HG02973 (cell line): ENCODE data around the gene CSTPP1.

Experiments used
- ATAC-seq: cut with Tn5 transposase; IDR thresholded peaks from one replicate; pipeline ENCODE4 v1.9.1; 2021; ENCODE audit warnings: moderate library complexity; ENCODE audit not compliant: unreplicated experiment

CSTPP1 gene

DNA sequence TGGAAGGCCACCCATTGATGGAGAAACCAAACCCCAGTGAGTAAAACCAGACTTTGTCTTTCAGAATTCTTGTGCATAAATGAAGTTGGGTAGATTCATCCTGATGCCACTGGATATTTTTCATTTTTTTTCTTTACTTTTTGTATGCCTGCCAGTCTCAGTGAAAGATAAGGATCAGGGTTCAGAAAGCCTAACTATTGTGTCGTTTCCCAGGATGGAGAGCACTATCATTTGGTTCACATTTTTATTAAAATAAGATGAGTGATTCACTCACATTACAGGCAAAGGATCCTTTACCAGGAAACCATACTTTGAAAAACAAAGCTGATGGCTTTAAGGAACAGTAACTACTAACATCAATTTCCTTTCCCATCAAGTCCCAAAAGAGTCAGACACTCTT is 188.1 kb downstream of the CSTPP1 start:
- ATAC-seq, result no peak

DNA sequence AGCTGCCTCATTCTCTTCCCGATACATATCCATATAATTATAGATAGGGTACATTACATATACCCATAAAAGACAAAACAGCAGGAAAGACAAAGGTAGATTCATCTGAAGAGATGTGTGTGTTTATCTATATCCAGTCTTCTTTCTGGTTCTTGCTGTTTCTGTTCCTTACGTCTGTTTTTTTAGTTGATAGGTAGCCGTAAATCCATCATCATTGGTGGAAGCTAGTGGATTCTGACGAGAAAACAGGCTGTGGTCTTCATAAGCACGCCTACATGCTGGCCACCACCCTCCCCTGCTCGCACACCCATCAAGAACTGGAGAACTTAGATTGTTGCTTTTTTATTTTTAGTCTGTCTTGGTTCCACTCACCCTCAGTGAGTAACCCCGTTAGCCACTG is 188.5 kb downstream of the CSTPP1 start:
- ATAC-seq, result no peak

DNA sequence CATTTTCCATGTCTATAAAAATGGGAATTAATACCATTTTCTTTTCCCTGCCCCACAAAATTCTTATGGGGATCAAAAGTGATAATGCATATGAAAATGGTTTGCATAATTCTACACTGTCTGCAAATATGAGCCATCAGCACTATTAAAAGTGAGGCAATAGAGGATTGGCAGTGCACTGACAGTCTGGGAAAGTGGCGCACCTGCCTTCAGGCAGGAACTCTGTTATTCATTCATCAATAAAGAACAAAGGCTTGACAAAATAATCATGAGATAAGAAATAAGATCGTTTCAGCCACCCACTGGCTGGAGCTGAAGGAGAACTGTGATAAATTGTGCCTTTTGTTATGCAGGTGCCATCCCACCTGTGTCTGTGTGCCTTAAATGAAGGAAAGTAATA is 190.7 kb downstream of the CSTPP1 start:
- ATAC-seq, result no peak

DNA sequence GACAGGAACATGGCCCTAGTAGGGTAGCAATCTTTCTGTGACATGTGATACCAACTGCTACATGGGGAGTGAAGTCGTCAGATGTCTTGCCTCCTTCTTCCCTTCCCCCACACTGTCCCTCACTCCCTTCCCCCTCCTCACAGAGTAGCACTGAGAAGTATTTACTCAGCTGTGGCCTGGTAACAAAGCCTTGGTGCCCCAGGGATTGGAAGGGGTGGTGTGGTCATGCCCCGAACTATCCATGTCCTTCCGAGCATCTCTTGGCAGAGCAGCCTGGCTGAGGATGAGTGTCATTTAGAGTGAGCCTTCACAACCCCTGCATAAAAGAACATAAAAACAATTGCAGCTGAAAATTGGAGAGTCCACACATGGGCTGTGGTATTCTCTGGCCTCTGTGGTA is 194.0 kb downstream of the CSTPP1 start:
- no peak for ATAC-seq

DNA sequence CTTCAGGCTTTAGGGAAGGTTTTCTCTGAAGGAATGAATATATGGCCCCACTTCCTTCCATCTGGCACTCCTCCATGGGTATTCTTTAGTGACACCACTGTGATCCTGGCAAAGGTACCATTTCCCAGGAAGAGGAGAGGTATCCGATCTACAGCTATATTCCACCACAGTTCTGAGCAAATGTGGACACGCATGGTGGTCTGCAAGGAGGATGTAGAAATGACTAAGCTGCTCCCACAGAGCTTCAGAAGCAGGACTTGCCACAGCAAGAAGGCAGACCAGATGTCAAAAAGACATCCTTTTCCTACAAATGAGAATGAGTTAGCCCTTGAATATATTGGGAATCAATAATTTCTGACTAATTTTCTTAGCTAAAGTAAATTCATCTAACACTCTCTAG is 194.6 kb downstream of the CSTPP1 start:
- no peak for ATAC-seq

DNA sequence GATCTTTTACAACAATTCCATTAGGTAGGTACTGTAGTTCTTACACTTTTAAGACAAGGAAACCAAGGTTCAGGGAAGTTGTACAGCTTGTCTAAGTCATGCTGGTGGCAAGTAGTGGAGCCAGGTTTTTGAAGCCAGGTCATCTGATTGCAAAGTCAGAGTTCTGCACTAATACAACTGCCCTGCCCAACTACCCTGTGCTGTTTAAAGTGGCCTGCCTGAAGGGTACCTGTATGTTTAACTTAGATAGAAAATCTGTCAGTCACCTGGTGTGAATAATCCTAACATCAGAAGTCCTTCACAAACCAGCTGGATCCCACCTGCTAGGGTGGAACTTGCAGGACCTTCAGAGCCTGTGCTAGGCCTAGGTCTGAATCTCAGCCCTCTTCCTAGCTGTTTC is 195.9 kb downstream of the CSTPP1 start:
- no peak for ATAC-seq

DNA sequence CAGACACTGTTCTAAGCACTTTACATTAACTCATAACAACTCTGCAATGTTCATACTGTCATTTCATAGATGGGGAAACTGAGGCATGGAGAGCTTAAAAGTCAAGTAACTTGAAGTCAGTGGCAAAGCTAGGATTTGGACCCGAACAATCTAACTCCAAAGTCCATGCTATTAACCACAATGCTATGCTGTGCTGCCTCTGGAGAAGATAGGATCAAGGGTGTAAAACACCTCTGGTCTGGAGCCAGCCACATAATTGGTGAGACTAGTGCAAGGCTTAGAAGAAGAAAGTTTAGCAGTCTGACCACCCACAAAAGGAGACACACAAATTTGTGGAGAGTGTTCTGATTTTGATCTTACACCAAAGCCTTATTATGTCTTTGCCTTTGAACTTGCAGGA is 196.4 kb downstream of the CSTPP1 start:
- no peak for ATAC-seq

DNA sequence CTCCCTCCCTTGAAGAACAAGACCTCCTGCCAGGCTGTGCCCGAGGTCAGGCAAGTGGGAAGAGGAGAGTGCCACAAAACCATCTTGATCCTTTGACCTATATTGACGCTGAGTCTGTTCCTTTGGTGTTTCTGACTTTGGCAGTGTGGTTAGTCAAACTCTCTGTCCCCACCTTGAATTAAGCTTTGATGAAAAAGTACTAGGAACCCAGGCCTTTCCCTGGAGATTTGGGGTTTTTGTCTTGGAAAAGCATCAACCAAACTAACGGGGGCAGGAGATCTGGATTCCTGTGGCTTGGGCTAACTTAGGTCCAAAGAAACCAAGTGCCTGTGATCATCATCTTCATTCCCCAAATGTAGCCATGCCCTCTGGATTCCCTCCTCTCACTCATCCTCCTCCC is 199.8 kb downstream of the CSTPP1 start:
- no peak for ATAC-seq

DNA sequence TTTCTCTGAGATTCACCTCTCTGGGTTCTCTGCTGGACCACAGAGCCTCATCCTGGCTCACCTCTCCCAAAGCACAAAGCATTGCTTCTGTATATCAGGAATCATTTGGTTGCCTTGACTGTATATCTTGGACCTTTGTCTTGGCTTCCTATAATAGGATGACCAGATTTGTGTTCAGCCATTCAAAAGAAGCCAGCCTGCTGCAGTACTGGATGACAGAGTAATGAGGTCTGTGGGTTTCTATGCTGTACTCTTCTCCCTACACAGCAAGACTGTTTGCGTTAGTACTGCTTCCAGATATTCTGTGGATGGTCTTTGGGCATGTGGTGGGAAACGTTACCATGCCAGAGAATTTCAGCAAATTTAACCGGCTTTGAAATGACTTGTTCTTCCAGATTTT is 200.4 kb downstream of the CSTPP1 start:
- no peak for ATAC-seq

DNA sequence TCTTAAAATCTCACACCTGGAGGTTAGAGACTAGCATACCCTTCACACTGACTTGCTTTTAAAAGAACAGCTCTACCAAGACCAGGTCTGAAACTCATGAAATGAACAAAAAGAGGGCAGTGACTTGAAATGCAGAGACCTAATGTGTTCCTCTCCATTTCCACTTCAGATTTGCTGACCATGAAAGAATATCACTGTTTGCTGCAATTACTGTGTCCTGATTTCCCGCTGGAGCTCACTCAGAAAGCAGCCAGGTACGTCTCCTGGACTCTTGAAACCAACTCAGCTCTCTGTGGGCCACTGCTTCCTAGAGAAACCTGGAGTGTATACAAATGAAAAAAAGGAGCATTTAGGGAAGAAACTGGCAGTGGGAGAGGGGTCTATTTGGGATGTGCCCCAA is 200.9 kb downstream of the CSTPP1 start:
- no peak for ATAC-seq

DNA sequence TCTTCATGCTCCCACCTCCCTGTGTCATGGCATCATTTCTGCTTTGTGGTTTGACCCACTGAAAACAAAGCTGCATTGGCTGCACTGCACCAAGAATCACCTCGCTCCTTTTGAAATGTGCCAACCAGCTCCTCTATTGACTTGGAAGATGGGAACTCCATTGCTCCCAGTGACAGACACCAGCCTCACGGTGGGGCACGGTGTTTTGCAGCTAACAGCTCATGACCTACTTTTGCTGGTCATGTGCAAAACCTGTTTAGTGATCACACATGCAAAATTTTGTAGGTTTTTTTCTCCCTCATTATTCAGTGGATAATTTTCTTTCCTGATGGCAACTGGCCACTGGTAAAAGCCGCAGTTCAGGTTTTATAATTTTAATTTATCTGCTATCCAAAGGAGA is 203.3 kb downstream of the CSTPP1 start:
- ATAC-seq, result no peak

DNA sequence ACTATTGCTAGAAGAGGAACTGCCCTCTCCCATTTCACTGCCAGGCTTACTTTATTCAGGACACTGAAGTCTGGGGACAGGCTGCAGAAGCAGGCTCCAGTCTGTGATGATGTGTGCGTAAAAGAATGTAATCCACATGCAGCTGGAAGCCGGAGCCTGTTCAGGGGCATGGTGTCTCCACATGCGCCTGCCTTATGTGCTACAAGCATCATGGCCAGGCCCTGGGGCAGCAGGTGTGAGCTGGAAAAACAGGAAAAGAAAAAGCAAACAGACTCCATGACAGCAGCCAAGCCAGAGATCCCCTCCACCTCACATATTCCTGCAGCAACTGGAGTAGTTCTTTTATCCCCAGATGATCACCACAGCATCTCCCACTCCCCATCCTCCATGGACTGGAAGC is 206.8 kb downstream of the CSTPP1 start:
- ATAC-seq, result no peak

DNA sequence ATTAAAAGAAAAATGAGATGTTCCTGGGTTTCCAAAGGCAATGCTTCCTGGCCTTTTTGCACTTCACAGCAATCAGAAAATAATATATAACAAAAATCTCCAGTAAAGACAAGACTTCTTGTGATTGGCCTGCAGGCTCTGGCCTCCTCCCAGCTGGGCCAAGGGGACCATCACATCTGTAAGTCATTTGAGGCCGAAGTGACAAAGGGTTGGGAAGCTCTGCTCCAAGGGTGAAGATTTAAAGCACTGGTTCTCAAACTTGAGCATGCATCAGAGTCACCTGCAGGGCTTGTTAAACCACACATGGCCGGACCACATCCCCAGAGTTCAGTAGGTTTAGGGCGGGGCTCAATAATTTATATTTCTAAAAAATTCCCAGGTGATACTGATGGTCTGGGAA is 208.0 kb downstream of the CSTPP1 start:
- no peak for ATAC-seq

DNA sequence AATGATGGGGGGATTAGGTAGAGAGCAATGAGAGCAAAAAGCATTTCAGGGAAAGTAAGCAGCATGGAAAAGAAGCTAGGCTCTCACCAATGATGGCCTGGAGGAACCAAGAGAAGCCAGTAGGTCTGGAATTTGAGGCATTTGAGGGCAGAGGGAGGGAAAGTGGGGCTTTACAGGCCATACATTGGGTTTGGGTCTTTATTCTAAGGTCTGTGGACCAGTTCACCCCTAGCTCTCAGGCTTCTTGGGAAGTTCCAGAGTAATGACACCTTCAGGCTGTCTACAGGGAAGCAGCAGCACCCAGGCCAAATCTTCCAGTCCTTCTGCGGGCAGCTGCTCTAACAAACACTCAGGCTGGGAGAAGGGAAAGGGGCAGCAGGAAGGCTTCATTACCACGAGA is 210.7 kb downstream of the CSTPP1 start:
- no peak for ATAC-seq

DNA sequence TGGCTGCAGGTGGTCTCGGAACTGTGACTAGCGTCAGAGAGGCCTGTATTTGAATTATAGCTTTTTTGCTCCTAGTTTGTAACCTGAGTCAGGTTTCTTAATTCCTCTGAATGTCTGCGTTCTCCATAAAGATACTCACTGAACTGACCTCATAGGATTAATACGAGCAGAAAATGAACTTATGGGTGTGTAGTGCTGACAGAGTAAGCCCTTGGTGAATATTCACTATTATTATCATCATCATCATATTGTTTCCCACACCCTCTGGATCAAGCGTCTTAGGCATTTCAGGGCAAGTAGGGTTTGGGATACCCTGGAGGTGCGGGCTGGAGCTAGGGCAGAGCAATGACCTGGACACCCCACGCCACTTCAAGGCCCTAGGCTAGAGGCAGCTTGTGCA is 211.1 kb downstream of the CSTPP1 start:
- ATAC-seq, result no peak

DNA sequence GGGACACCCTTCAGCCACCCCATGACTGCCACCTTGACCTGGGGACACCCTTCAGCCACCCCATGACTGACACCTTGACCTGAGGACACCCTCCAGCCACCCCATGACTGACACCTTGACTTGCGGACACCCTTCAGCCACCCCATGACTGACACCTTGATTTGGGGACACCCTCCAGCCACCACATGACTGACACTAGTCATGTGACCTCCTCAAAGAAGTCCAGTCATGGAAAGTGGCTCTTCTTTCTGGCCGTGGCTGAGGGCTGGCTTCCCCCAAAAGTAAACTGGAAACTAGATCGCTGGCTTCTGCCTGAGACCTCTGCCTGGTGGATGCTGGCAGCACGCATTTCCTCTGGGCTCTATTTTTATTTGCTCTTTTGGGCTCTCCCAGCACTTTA is 211.7 kb downstream of the CSTPP1 start:
- ATAC-seq, result no peak

DNA sequence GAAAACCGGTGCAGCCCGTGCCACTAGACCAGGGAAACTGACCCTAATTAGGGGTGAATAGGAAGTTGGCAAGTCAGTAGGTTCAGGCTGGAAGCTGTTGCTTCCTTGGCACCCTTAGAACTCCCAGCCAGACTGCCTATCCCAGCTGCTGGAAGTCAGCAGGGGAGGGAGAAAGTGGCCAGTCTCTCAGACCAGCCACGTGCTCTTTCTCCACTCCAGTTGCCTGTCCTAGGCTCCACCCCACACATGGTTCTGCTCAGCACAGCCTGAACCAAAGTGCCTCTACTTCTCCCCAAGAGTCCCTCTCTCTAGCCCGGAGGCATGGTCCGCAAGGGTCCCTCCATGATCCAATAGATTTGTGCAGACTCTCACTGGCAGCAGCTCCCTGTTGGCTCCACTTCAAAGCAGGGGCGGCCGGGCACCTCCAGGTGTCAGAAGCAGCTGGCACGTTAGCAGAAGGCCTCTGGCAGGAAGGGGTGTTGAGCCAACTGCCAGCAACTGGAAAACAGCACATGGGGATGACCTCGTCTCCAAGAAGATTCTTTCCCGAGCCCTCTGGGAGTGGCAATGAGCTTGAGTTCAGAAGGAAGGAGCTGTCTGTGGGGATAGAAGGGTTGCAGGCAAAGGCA is 212.5 kb downstream of the CSTPP1 start:
- ATAC-seq, result no peak

DNA sequence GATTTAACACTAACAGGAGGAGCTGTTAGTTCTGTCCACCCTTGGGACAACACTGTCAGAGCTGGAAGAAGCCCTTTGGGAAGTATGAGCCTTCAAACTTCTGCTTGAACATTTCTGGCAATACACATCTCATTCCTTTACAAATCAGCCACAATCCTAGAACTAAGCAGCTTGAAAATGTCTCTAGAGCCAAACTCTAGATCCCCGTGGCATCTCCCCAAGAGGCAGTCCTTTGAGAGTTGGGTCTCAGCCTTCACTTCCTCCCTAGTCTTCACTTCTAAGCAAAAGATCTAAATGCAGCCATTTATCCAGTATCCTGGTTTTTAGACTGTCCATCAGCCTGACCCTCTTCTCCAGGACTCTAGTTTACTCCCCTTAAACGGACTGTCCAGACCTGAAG is 213.2 kb downstream of the CSTPP1 start:
- ATAC-seq, result no peak

DNA sequence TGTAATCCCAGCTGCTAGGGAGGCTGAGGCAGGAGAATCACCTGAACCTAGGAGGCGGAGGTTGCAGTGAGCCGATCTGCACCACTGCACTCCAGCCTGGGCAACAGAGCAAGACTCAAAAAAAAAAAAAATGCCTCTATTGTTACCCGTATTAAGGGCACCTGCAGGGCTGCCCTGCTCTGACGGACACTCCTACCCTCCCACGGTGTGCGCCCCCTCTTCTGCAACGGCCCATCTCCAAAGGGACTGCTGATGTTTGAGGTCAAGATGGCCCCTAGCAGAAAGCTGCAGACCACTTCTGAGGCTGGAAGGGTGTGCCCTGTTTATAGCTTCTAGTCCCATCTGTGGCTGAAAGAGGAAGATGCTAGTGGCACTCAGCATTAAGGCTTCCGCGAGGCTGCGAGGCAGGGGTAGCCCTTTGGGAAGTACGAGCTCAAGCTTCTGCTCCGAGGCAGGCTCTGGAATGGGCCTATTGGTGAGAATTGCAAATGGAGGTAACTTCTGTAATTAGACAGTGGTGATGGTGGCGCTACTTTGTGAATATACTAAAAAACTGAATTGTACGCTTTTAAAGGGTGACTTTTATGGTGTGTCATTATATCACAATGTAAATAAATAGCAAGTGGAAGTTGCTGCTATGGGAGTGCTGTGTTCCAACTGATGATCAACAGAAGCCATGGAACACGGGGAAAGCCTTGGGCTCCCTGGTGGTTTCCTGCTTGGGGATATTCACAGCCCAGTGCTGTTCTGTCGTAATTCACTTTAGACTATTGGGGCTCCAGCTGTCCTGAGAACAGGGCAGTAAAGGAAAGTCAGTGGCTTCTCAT is 215.8 kb downstream of the CSTPP1 start:
- ATAC-seq, result no peak

DNA sequence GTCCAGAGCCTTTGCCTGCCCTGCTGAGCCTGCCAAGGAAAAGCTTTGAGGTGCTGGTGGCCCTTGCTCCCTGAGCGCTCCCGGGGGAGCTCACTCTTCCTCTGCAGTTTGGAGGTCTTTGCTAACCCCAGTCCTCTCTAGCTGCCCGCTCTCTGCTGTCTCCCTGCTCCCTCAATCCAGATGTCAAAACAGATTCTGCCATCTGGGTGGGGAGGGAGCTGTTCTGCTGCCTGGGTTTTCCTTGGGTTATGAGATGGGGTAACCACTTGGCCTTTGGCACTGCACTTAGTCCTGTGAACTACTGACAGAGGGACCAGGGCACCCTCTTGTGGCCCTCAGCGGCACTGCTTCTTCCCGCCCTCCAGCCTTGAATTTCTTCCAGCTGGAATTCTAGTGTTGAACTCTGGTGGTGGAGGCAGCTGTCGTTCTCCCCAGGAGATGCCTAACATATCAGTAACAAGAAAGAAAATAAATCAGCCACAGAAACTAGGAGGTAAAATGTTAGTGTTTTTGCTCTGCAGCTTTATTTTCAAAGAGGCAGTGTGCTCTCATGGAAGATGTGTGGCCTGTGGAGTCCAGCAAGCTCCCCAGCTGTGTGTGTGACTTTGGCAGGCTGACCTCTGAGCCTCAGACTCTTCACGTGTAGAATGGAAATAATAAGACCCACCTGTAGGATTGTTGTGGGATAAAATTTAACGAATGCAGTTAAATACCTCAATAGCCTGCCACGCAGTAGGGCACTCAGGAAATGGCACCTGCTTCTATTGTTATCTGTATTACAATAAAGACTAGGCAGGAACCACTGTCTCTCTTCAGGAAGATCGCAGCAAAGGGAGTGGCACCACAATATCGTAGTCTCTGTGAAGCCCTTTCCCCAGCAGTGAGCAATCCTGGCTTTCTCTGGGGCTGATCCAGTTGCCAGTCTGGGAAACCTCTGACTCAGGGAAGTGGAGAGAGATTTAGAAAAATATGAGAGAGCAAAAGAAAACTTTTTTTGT is 216.7 kb downstream of the CSTPP1 start:
- peak; percentile 67 for ATAC-seq
